BLaER1 treated with 17β-estradiol and CSF1 and Interleukin-3, amounts not matched to agents 10 nM and 100 nM (cell line): Measurements from ENCODE around the gene STAG3.
"Not testable (repeated sequence)": the region's sequence is repeated elsewhere in the genome, so short reads cannot be mapped to it uniquely, and the experiment has no call there.

Experiments used
- H3K27ac ChIP-seq, 11 experiments: shearing (Covaris generic); formaldehyde crosslinking; 2 replicates each; pipeline ENCODE4 v1.8.1; 2022
- H3K27me3 ChIP-seq, 11 experiments: shearing (Covaris generic); formaldehyde crosslinking; 2 replicates each; pipeline ENCODE4 v1.8.1; 2022
- H3K36me3 ChIP-seq, 11 experiments: shearing (Covaris generic); formaldehyde crosslinking; 2 replicates each; pipeline ENCODE4 v1.8.1; 2022
- H3K4me1 ChIP-seq, 10 experiments: shearing (Covaris generic); formaldehyde crosslinking; 2 replicates each; pipeline ENCODE4 v1.8.1; 2022
- H3K4me2 ChIP-seq, 11 experiments: shearing (Covaris generic); formaldehyde crosslinking; 2 replicates each; pipeline ENCODE4 v1.8.1; 2022
- H3K4me3 ChIP-seq, 10 experiments: shearing (Covaris generic); formaldehyde crosslinking; 2 replicates each; pipeline ENCODE4 v1.8.1; 2022
- H3K9ac ChIP-seq, 11 experiments: shearing (Covaris generic); formaldehyde crosslinking; 2 replicates each; pipeline ENCODE4 v1.8.1; 2022
- H3K9me3 ChIP-seq, 11 experiments: shearing (Covaris generic); formaldehyde crosslinking; replicated peaks in 1 of 11; 2 replicates each; pipeline ENCODE4 v1.8.1; 2022
- H4K20me1 ChIP-seq, 11 experiments: shearing (Covaris generic); formaldehyde crosslinking; 2 replicates each; pipeline ENCODE4 v1.8.1; 2022
- Cebpa-rat ChIP-seq, 11 experiments: shearing (Covaris generic); IDR thresholded peaks; 2 replicates each; pipeline ENCODE4 v1.8.1; 2022

The STAG3 gene

GRCh38 chr7:100200693-100201092 is 23.0 kb downstream of the STAG3 start:
- Histone ChIP-seq H3K27ac (peak overlapping the region in 6 of 11 experiments; percentile 50 to 69 (median 56); a peak in 10 of 22 replicates), H3K4me2 (peak overlapping the region; percentile 68 to 92 (median 88)), H3K27me3 (no peaks in the 10 kb centered on the region), H3K9ac (peak overlapping the region in 9 of 11 experiments; percentile 10 to 66 (median 51); a peak in 11 of 22 replicates), H3K4me1 (peaks cover 39 to 58% (median 52%) of the 10 kb centered on the region in 10 experiments), H4K20me1 (no peaks in the 10 kb centered on the region), H3K36me3 (no peaks in the 10 kb centered on the region; a peak in 1 of 22 replicates), H3K9me3 (no peaks in the 10 kb centered on the region), H3K4me3 (peak overlapping the region in 7 of 10 experiments; percentile 2 to 61 (median 47); a peak in 12 of 20 replicates)
- TF ChIP-seq Cebpa-rat (IDR thresholded peaks at IDR 0.05) = no peak

- Histone ChIP-seq H3K27me3 (no peaks in the 10 kb centered on the region), H3K4me3 (no peak overlapping the region), H3K27ac (no peak overlapping the region), H4K20me1 (no peaks in the 10 kb centered on the region), H3K4me1 (peaks cover 26 to 37% (median 31%) of the 10 kb centered on the region in 10 experiments), H3K36me3 (no peaks in the 10 kb centered on the region; a peak in 1 of 22 replicates), H3K4me2 (peak overlapping the region in 10 of 11 experiments; percentile 1 to 65 (median 28); a peak in 17 of 22 replicates), H3K9me3 (no peaks in the 10 kb centered on the region), H3K9ac (no peak overlapping the region)
- no peak for TF ChIP-seq Cebpa-rat (IDR thresholded peaks at IDR 0.05)
Measured at GRCh38 chr7:100204454-100204853, 26.7 kb downstream of the STAG3 start.

DNA sequence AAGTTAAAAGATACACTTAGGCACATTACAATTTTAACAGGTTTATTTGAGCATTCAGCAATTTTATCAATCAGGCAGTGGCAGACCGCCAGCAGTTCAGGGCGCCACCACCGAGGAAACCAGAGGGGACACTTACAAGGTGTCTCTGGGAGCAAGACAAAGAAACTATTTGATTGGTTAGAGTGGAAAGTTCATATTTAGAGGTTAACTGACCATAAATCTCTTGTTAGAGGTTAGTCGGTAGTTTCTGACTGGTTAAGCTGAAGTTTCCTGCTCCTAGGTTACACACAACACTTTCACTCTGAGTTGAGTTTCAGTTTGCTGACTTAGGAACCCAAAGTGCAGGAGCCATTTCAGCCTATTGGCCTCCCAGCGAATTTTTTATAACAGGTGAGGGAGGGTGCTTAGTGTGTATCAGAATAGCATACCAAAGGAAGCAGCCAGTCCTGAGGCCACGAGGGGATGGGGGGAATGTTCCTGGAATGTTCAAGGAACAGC is 31.2 kb downstream of the STAG3 start:
- H4K20me1 ChIP-seq = no peaks in the 10 kb centered on the region
- H3K36me3 ChIP-seq = peaks cover 0 to 4% (median 0%) of the 10 kb centered on the region in 11 experiments; a peak in 1 of 22 replicates
- no peak overlapping the region for H3K4me3 ChIP-seq
- TF ChIP-seq Cebpa-rat (IDR thresholded peaks at IDR 0.05) = no peak
- no peak overlapping the region for H3K27ac ChIP-seq
- H3K27me3 ChIP-seq = peaks cover 0 to 4% (median 0%) of the 10 kb centered on the region in 11 experiments; a peak in 1 of 22 replicates
- H3K9me3 ChIP-seq = no peaks in the 10 kb centered on the region
- H3K4me2 ChIP-seq = no peak overlapping the region
- no peak overlapping the region for H3K9ac ChIP-seq
- H3K4me1 ChIP-seq = peaks cover 34 to 55% (median 43%) of the 10 kb centered on the region in 10 experiments

DNA sequence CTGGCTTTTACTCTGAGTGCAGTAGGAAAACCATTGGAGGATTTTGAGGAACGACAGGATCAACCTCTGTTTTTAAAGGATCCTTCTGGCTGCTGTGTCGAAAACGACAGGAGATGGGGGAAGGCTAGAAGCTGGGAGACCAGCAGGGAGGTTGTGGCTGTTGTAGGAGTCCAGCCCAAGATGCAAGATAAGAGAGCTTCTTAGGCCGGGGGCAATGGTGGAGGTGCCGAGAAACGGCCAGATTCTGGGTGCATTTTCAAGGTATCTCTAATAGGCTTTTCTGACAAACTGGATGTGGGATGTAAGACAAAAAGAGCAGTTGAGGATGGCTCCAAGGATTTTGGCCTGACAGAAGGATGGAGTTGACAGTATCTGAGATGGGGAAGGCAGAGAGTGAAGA is 31.8 kb downstream of the STAG3 start:
- H3K9me3 ChIP-seq = no peaks in the 10 kb centered on the region
- peaks cover 0 to 4% (median 0%) of the 10 kb centered on the region in 11 experiments; a peak in 1 of 22 replicates for H3K36me3 ChIP-seq
- no peak overlapping the region for H3K27ac ChIP-seq
- TF ChIP-seq Cebpa-rat (IDR thresholded peaks at IDR 0.05) = no peak
- H3K4me3 ChIP-seq = no peak overlapping the region
- no peak overlapping the region for H3K9ac ChIP-seq
- H4K20me1 ChIP-seq = no peaks in the 10 kb centered on the region
- H3K4me2 ChIP-seq = peak overlapping the region in 1 of 11 experiments; percentile 75; a peak in 1 of 22 replicates
- H3K4me1 ChIP-seq = peaks cover 30 to 55% (median 44%) of the 10 kb centered on the region in 10 experiments
- peaks cover 0 to 4% (median 0%) of the 10 kb centered on the region in 11 experiments; a peak in 1 of 22 replicates for H3K27me3 ChIP-seq

GRCh38 chr7:100210805-100211204 is 33.1 kb downstream of the STAG3 start:
- Histone ChIP-seq H3K4me1 (peaks cover 23 to 58% (median 44%) of the 10 kb centered on the region in 10 experiments), H4K20me1 (no peaks in the 10 kb centered on the region), H3K4me2 (peak overlapping the region; percentile 54 to 85 (median 80)), H3K27me3 (peaks cover 0 to 4% (median 0%) of the 10 kb centered on the region in 11 experiments; a peak in 1 of 22 replicates), H3K4me3 (no peak overlapping the region), H3K9ac (no peak overlapping the region), H3K27ac (no peak overlapping the region), H3K36me3 (peaks cover 0 to 4% (median 0%) of the 10 kb centered on the region in 11 experiments; a peak in 1 of 22 replicates), H3K9me3 (no peaks in the 10 kb centered on the region)
- no peak for TF ChIP-seq Cebpa-rat (IDR thresholded peaks at IDR 0.05)

DNA sequence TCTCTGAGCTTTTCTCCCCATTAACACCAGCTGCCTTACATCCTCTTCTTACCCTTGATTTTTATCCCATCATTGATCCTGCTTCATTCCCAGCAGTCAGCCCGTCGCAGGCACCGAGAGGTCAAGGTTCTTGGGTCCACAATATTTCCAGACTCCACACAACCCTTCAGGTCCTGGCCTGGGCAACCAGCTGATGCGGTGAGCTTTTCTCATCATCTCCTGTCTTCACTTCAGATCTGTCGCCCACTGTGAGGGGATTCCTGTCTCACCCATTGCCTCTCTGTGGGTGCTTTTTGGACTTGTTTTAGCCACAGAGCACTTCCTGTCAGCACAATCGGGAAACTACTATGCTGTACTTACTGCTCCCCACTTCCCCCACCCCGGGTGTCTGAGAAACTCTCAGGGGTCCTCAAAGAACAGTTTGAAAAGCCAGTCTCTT is 33.6 kb downstream of the STAG3 start:
- H3K9ac ChIP-seq = peak overlapping the region in 3 of 11 experiments; percentile 11 to 26 (median 17); a peak in 2 of 22 replicates
- H3K4me3 ChIP-seq = 0 out of 20 replicates have a peak overlapping the region, but pooled peaks of 1 of the 10 experiments have one; percentile 0
- H3K27ac ChIP-seq = no peak overlapping the region
- no peak for TF ChIP-seq Cebpa-rat (IDR thresholded peaks at IDR 0.05)
- no peaks in the 10 kb centered on the region for H3K9me3 ChIP-seq
- H4K20me1 ChIP-seq = no peaks in the 10 kb centered on the region
- H3K27me3 ChIP-seq = peaks cover 0 to 4% (median 0%) of the 10 kb centered on the region in 11 experiments; a peak in 1 of 22 replicates
- H3K4me1 ChIP-seq = peaks cover 23 to 60% (median 47%) of the 10 kb centered on the region in 10 experiments
- peaks cover 0 to 4% (median 0%) of the 10 kb centered on the region in 11 experiments; a peak in 1 of 22 replicates for H3K36me3 ChIP-seq
- H3K4me2 ChIP-seq = peak overlapping the region; percentile 54 to 85 (median 80)

DNA sequence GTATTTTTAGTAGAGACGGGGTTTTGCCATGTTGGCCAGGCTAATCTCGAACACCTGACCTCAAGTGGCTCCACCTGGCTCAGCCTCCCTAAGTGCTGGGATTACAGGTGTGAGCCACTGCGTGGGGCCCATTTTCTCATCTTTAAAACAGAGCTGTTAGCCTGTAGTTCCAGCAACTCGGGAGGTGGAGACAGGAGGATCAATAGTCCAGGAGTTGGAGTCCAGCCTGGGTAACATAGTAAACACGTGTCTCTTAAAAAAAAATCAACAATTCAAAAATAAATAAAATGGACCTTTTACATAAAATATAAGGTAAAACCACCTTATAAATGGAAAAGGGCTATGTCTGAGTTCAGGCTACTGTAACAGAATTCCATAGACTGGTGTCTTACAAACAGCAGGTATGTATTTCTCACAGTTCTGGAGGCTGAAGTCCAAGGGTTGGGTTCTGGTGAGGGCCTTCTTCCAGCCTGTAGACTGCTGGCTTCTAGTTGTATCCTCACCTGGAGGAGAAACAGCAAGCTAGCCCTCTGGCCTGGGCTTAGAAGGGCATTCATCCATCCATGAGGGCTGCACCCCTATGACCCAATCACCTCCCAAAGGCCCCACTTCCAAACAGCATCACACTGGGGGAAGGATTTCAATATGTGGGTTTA is 35.0 kb downstream of the STAG3 start:
- Histone ChIP-seq H3K36me3 (peaks cover 0 to 4% (median 0%) of the 10 kb centered on the region in 11 experiments; a peak in 1 of 22 replicates), H3K27ac (no peak overlapping the region), H3K9me3 (no peaks in the 10 kb centered on the region), H4K20me1 (no peaks in the 10 kb centered on the region), H3K27me3 (peaks cover 0 to 4% (median 0%) of the 10 kb centered on the region in 11 experiments; a peak in 1 of 22 replicates), H3K4me1 (peaks cover 27 to 71% (median 53%) of the 10 kb centered on the region in 10 experiments), H3K4me2 (peak overlapping the region in 10 of 11 experiments; percentile 2 to 88 (median 65); a peak in 17 of 22 replicates), H3K4me3 (no peak overlapping the region), H3K9ac (0 out of 22 replicates have a peak overlapping the region, but pooled peaks of 1 of the 11 experiments have one; percentile 2)
- TF ChIP-seq Cebpa-rat (IDR thresholded peaks at IDR 0.05) = no peak

DNA sequence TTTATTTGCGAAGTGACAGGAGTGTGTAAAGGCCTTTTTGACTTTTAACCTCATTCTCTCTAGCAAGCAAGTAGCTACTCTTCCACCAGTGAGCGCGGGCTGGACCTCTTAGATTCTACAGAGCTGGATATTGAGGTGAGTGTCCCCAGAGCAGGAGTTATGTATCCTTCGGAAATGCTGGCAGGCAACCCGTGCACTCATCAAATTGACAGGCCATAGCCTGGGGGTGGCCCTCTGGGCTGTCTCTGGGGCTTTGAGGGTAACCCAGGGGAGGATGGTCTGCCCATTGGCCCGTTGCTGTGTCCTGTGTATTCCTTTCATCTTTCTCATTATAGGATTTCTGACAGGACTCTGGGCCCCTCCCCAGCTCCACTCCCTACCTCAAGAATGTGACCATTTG is 36.0 kb downstream of the STAG3 start:
- Histone ChIP-seq H3K27ac (no peak overlapping the region), H3K27me3 (peaks cover 0 to 4% (median 0%) of the 10 kb centered on the region in 11 experiments; a peak in 1 of 22 replicates), H3K4me1 (peaks cover 27 to 76% (median 57%) of the 10 kb centered on the region in 10 experiments), H3K36me3 (peaks cover 0 to 4% (median 0%) of the 10 kb centered on the region in 11 experiments; a peak in 1 of 22 replicates), H3K4me2 (peak overlapping the region in 10 of 11 experiments; percentile 2 to 88 (median 65); a peak in 18 of 22 replicates), H4K20me1 (no peaks in the 10 kb centered on the region), H3K4me3 (no peak overlapping the region), H3K9me3 (no peaks in the 10 kb centered on the region), H3K9ac (0 out of 22 replicates have a peak overlapping the region, but pooled peaks of 2 of the 11 experiments have one; percentile 2 to 44)
- no peak for TF ChIP-seq Cebpa-rat (IDR thresholded peaks at IDR 0.05)

- peak overlapping the region in 8 of 11 experiments; percentile 60 to 88 (median 70); a peak in 16 of 22 replicates for H3K4me2 ChIP-seq
Measured at GRCh38 chr7:100214356-100214755, 36.6 kb downstream of the STAG3 start.

More at GRCh38 chr7:100214356-100214755, 36.6 kb downstream of the STAG3 start:
- H3K27ac ChIP-seq, H3K27me3 ChIP-seq, H3K36me3 ChIP-seq, H3K4me3 ChIP-seq, H3K9me3 ChIP-seq, H4K20me1 ChIP-seq, H3K9ac ChIP-seq: not testable (repeated sequence)
- H3K4me1 ChIP-seq = peaks cover 29 to 83% (median 63%) of the 10 kb centered on the region in 10 experiments
